ENCODE results near the gene GNAI3.

GNAI3 gene

DNA sequence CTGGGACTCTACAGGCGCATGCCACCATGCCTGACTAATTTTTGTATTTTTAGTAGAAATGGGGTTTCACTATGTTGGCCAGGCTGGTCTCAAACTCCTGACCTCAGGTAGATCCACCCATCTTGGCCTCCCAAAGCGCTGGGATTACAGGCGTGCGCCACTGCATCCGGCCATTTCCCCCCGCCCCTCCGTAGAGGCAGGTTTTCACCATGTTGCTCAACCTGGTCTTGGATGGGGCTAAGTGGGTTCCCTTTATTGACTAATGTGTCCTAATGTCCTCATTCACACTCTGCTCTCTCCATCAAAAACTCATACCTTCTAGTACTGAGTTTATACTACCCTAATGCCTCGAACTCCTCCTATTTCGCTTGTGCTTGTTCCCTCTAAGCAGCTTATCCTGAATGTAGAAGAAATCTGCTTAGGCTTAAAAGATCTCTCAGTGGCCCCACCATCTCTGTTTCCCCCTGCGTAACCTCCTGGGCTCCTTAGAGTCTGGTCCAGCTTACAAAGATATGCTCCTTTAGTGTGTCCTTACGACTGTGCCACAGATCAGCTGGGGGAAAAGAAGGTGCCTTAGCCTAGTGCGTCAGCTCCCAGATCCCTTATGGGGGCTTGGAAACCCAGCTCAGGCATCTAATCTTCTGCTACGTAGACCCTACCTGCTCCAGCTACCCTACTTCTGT lies 63.0 kb downstream of the GNAI3 start:
- Histone ChIP-seq H3K9ac (ENCODE audit: low read length) (no peak overlapping the region), H3K36me3 (ENCODE audit: control insufficient read depth, insufficient read depth, low read length, severe bottlenecking) (no peaks in the 10 kb centered on the region), H3K4me3 (ENCODE audit: low read length) (no peak overlapping the region), H3K27me3 (replicated peaks; ENCODE audit: control insufficient read depth, insufficient read depth, low read length) (no peaks in the 10 kb centered on the region), H3K9me3 (ENCODE audit: control insufficient read depth, low read length) (no peaks in the 10 kb centered on the region), H3K4me1 (ENCODE audit: control insufficient read depth, insufficient read depth, low read length) (peaks cover 11% of the 10 kb centered on the region)
- DNase-seq (ENCODE audit: low read depth) = no peak

GRCh38 chr1:109613361-109614147 lies 65.1 kb downstream of the GNAI3 start:
- H3K36me3 ChIP-seq (ENCODE audit: control insufficient read depth, insufficient read depth, low read length, severe bottlenecking) = no peaks in the 10 kb centered on the region
- no peaks in the 10 kb centered on the region for H3K9me3 ChIP-seq (ENCODE audit: control insufficient read depth, low read length)
- H3K4me3 ChIP-seq (ENCODE audit: low read length) = no peak overlapping the region
- no peaks in the 10 kb centered on the region for H3K27me3 ChIP-seq (replicated peaks; ENCODE audit: control insufficient read depth, insufficient read depth, low read length)
- peaks cover 22% of the 10 kb centered on the region for H3K4me1 ChIP-seq (ENCODE audit: control insufficient read depth, insufficient read depth, low read length)
- no peak overlapping the region for H3K9ac ChIP-seq (ENCODE audit: low read length)
- no peak for DNase-seq (ENCODE audit: low read depth)

DNA sequence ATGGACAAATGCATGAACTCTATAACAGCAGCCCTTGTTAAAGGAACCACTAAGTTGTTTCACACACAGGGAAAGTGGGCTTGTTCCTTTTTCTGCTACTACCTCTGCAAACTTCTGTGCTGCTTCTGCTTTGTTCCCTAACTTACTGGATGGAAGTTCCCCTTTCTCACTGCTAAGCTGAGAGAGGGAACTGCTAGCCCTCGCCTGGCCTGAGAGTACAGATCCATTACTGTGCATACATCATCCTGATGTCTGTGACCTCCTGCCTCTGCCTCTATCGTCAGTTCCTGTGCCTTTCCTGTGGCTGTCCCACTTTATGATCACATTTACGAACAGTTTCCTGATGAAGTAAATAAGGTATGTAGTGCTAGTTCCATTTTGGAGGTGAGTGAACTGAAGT lies 67.5 kb downstream of the GNAI3 start:
- Histone ChIP-seq H3K9me3 (ENCODE audit: control insufficient read depth, low read length) (no peaks in the 10 kb centered on the region), H3K4me1 (ENCODE audit: control insufficient read depth, insufficient read depth, low read length) (peaks cover 29% of the 10 kb centered on the region), H3K9ac (ENCODE audit: low read length) (no peak overlapping the region), H3K27me3 (replicated peaks; ENCODE audit: control insufficient read depth, insufficient read depth, low read length) (no peaks in the 10 kb centered on the region), H3K36me3 (ENCODE audit: control insufficient read depth, insufficient read depth, low read length, severe bottlenecking) (no peaks in the 10 kb centered on the region), H3K4me3 (ENCODE audit: low read length) (no peak overlapping the region)
- DNase-seq (ENCODE audit: low read depth) = no peak

GRCh38 chr1:109616391-109616790 lies 68.0 kb downstream of the GNAI3 start:
- no peaks in the 10 kb centered on the region for H3K9me3 ChIP-seq (ENCODE audit: control insufficient read depth, low read length)
- H3K4me1 ChIP-seq (ENCODE audit: control insufficient read depth, insufficient read depth, low read length) = peaks cover 29% of the 10 kb centered on the region
- no peaks in the 10 kb centered on the region for H3K36me3 ChIP-seq (ENCODE audit: control insufficient read depth, insufficient read depth, low read length, severe bottlenecking)
- H3K9ac ChIP-seq (ENCODE audit: low read length) = no peak overlapping the region
- no peak for DNase-seq (ENCODE audit: low read depth)
- no peaks in the 10 kb centered on the region for H3K27me3 ChIP-seq (replicated peaks; ENCODE audit: control insufficient read depth, insufficient read depth, low read length)
- no peak overlapping the region for H3K4me3 ChIP-seq (ENCODE audit: low read length)

- H3K4me3 ChIP-seq (ENCODE audit: low read length) = no peak overlapping the region
- peaks cover 39% of the 10 kb centered on the region for H3K4me1 ChIP-seq (ENCODE audit: control insufficient read depth, insufficient read depth, low read length)
- no peaks in the 10 kb centered on the region for H3K36me3 ChIP-seq (ENCODE audit: control insufficient read depth, insufficient read depth, low read length, severe bottlenecking)
- no peaks in the 10 kb centered on the region for H3K27me3 ChIP-seq (replicated peaks; ENCODE audit: control insufficient read depth, insufficient read depth, low read length)
- H3K9ac ChIP-seq (ENCODE audit: low read length) = peak overlapping the region; percentile 56
- H3K9me3 ChIP-seq (ENCODE audit: control insufficient read depth, low read length) = no peaks in the 10 kb centered on the region
- peak; percentile 92 for DNase-seq (ENCODE audit: low read depth)
Observed at GRCh38 chr1:109617291-109617801, 68.9 kb downstream of the GNAI3 start.

DNA sequence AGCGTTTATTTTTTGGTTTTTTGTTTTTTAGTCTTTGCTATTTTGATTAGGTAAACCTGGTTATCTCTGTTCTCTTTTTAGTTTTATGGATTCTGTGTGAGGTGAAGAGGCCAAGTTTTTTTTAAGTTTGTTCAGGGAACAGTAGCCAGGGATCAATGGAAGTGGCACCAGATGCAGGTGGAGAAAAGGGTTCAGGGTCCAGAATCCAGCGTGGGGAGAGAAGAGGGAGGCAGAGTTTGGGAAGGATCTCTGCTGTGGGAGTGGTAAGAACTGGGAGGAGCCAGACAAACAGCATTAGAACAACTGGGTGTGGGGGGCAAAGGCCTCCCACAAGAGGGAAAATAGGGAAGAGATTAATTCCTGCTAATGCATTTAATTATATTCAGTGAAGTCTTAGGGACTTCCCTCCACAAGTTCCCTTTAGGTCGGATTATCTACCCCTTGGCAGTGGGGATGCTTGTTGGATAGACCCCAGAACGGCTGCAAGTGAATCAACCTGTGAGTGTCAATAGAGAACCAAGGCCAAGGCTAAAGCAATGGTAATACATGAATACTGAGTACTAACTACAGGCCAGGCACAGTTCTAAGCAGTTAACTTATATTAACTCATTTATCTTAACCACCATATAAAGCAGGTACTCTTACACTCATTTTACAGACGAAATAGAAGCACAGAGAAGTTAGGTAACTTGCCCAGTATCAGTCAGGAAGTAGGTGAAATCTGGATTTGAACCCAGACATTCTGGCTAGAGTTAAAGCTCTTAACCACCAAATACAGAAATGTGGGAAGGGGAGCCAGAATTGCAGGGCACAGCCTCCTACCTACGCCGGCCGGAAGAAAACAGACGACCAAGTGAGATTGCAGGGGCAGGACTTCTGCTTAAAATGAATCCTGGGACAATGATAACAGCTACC lies 70.5 kb downstream of the GNAI3 start:
- peak overlapping the region; percentile 95 for H3K9ac ChIP-seq (ENCODE audit: low read length)
- H3K9me3 ChIP-seq (ENCODE audit: control insufficient read depth, low read length) = no peaks in the 10 kb centered on the region
- H3K36me3 ChIP-seq (ENCODE audit: control insufficient read depth, insufficient read depth, low read length, severe bottlenecking) = no peaks in the 10 kb centered on the region
- no peaks in the 10 kb centered on the region for H3K27me3 ChIP-seq (replicated peaks; ENCODE audit: control insufficient read depth, insufficient read depth, low read length)
- DNase-seq (ENCODE audit: low read depth) = no peak
- H3K4me3 ChIP-seq (ENCODE audit: low read length) = peak overlapping the region; percentile 86
- H3K4me1 ChIP-seq (ENCODE audit: control insufficient read depth, insufficient read depth, low read length) = peaks cover 45% of the 10 kb centered on the region

DNA sequence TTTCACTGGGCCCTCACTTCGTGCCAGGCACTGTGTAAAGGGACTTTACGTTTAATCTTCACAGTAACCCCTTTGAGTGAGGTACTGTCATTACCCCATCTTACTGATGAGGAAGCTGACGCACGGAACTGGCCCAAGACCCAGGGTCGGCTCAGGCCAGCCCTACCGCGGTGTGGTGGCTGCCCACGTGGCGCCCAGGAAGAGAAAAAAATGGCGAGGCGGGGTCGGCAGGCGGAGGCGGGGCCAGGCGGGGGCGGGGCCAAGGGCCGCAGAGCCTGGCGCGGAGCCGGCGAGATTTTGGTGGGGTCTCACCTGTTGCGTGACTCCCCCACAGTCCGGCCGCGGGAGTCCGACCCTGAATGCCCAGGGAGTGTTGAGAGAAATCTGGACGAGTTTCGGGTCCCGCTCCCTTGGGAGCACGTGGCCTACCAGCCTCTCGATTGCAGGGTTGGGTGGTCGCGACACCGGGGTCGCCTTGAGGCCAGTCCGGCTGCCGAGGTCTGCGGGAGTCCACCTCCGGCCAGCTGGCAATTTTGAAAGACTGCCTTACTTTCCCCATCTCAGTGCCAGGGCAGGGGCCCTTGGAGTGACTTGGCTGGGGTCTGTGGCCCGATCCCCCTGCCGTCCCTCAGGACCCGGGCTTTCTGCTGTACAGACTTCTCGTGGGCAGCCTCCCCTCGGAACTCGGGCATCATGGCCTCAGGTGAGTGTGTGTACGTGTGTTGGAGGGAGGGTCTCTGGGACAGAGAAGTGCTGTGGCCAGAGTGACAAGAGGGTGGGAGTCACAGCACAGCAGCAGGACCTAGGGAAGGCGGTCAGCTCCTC lies 71.4 kb downstream of the GNAI3 start, which contains the start of the genes AMPD2 and GNAT2:
TSS of gene AMPD2 (plus strand) at position 262 of the 825 bp plus-strand sequence. CDS start 1,339 bp downstream, outside the sequence.
TSS of gene GNAT2 (minus strand) at position 41 of the 825 bp plus-strand sequence. CDS start 6,746 bp downstream, outside the sequence.
- peak within 1 kb of the TSS; percentile 86 for H3K4me3 ChIP-seq (ENCODE audit: low read length)
- H3K9ac ChIP-seq (ENCODE audit: low read length) = peak within 1 kb of the TSS; percentile 95
- peaks cover 53% of the 10 kb centered on the region for H3K4me1 ChIP-seq (ENCODE audit: control insufficient read depth, insufficient read depth, low read length)
- DNase-seq (ENCODE audit: low read depth) = peak; percentile 94
- no peaks in the 10 kb centered on the region for H3K36me3 ChIP-seq (ENCODE audit: control insufficient read depth, insufficient read depth, low read length, severe bottlenecking)
- no peaks in the 10 kb centered on the region for H3K9me3 ChIP-seq (ENCODE audit: control insufficient read depth, low read length)
- H3K27me3 ChIP-seq (replicated peaks; ENCODE audit: control insufficient read depth, insufficient read depth, low read length) = no peaks in the 10 kb centered on the region

DNA sequence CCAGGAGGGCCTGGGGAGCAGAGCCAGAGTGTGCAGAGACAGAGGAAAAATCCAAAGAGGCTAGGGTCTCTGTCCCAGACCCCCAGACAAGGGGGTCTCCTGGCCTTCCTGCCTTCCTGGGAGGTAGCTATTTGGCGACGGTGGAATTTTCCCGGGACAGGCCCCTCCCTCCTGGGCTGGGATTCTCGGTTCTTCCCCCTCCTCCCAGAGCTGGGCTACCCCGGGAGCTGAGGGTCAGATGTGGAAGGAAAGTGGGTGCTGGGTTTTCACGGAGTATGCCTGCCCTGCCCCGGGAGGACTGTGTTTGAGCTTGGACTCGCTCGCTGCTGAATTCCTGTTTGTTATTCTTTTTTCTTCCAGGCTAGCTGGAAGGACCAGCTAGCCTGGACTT lies 72.0 kb downstream of the GNAI3 start:
- H3K4me1 ChIP-seq (ENCODE audit: control insufficient read depth, insufficient read depth, low read length) = peaks cover 54% of the 10 kb centered on the region

GRCh38 chr1:109620841-109621286 lies 72.4 kb downstream of the GNAI3 start:
- Histone ChIP-seq H3K4me1 (ENCODE audit: control insufficient read depth, insufficient read depth, low read length) (peaks cover 57% of the 10 kb centered on the region), H3K9me3 (ENCODE audit: control insufficient read depth, low read length) (no peaks in the 10 kb centered on the region), H3K27me3 (replicated peaks; ENCODE audit: control insufficient read depth, insufficient read depth, low read length) (no peaks in the 10 kb centered on the region), H3K36me3 (ENCODE audit: control insufficient read depth, insufficient read depth, low read length, severe bottlenecking) (no peaks in the 10 kb centered on the region), H3K9ac (ENCODE audit: low read length) (peak overlapping the region; percentile 95), H3K4me3 (ENCODE audit: low read length) (peak overlapping the region; percentile 86)
- DNase-seq (ENCODE audit: low read depth) = peak; percentile 99

More for the DNA sequence above, 72.0 kb downstream of the GNAI3 start:
- H3K27me3 ChIP-seq (replicated peaks; ENCODE audit: control insufficient read depth, insufficient read depth, low read length) = no peaks in the 10 kb centered on the region
- H3K4me3 ChIP-seq (ENCODE audit: low read length) = peak overlapping the region; percentile 86
- H3K9ac ChIP-seq (ENCODE audit: low read length) = peak overlapping the region; percentile 95
- no peaks in the 10 kb centered on the region for H3K36me3 ChIP-seq (ENCODE audit: control insufficient read depth, insufficient read depth, low read length, severe bottlenecking)
- peak; percentile 81 for DNase-seq (ENCODE audit: low read depth)
- no peaks in the 10 kb centered on the region for H3K9me3 ChIP-seq (ENCODE audit: control insufficient read depth, low read length)
